IMR-90 (cell line): ENCODE data around the gene CTF1. TPM values are rescaled to one million over a fixed set of nuclear protein-coding genes. Genes with fewer than 3 reads are reported as not detected.
A peak's percentile ranks its signal among the peaks of the same experiment; 100 is the strongest.

Experiments used
- ATAC-seq: fragments of 200-7000 bp; cut with Tn5 transposase; 2 replicates; pipeline ENCODE4 v1.9.1; 2020; ENCODE audit warnings: low read depth, mild to moderate bottlenecking, moderate library complexity
- BruUV-seq: library from RNA; stranded (reverse); fragments of 400-500 nt; replicated peaks from 2 replicates; lab custom pipeline; 2021; lab: Mats Ljungman, UMichigan
- CTCF ChIA-PET: fragments of 300-600 bp; formaldehyde crosslinking; extraction: SDS; loops from one replicate; lab custom pipeline; 2021; ENCODE audit warnings: antibody characterized with exemption; lab: Yijun Ruan, JAX
- POLR2A ChIA-PET: fragments of 300-600 bp; sonication (Branson Sonifier 250); formaldehyde crosslinking; loops from one replicate; lab custom pipeline; 2022; ENCODE audit warnings: antibody characterized with exemption; ENCODE audit not compliant: unreplicated experiment; lab: Charles Lee
- DNase-seq: peaks from one replicate; pipeline ENCODE4 v3.0.0; 2013
- H2AFZ ChIP-seq: replicated peaks from 2 replicates; pipeline ENCODE3; 2013; ENCODE audit warnings: low read length, mild to moderate bottlenecking; ENCODE audit not compliant: poor library complexity
- H2AK5ac ChIP-seq: 2 replicates; pipeline ENCODE4 v1.6.1; 2013; ENCODE audit warnings: low read depth, low read length, inconsistent platforms
- H2AK9ac ChIP-seq: replicated peaks from 2 replicates; pipeline ENCODE3; 2013; ENCODE audit warnings: mild to moderate bottlenecking, low read depth, low read length, moderate library complexity; ENCODE audit not compliant: poor library complexity
- H2BK120ac ChIP-seq: 2 replicates; pipeline ENCODE4 v1.6.1; 2013; ENCODE audit warnings: low read depth, low read length, inconsistent platforms
- H2BK15ac ChIP-seq: 3 replicates; pipeline ENCODE4 v1.6.1; 2013; ENCODE audit warnings: low read depth, low read length, inconsistent platforms
- H2BK20ac ChIP-seq: 2 replicates; pipeline ENCODE4 v1.6.1; 2013; ENCODE audit warnings: low read depth, mild to moderate bottlenecking, inconsistent platforms, low read length, moderate library complexity
- H2BK5ac ChIP-seq: 2 replicates; pipeline ENCODE4 v1.6.1; 2013; ENCODE audit warnings: mild to moderate bottlenecking, low read depth, low read length, inconsistent platforms; ENCODE audit not compliant: poor library complexity, severe bottlenecking
- H3K14ac ChIP-seq: replicated peaks from 2 replicates; pipeline ENCODE4 v1.6.1; 2013; ENCODE audit warnings: low read depth, low read length, inconsistent platforms
- H3K18ac ChIP-seq: 2 replicates; pipeline ENCODE4 v1.6.1; 2013; ENCODE audit warnings: low read depth, low read length, control low read depth
- H3K23ac ChIP-seq: 2 replicates; pipeline ENCODE4 v1.6.1; 2013; ENCODE audit warnings: low read depth, low read length, inconsistent platforms
- H3K27ac ChIP-seq: 2 replicates; pipeline ENCODE4 v1.5.1; 2013; ENCODE audit warnings: mild to moderate bottlenecking, control low read depth, low read length; ENCODE audit not compliant: insufficient read depth
- H3K27me3 ChIP-seq: 2 replicates; pipeline ENCODE4 v1.6.1; 2013; ENCODE audit warnings: low read length; ENCODE audit not compliant: control insufficient read depth, insufficient read depth
- H3K36me3 ChIP-seq: 2 replicates; pipeline ENCODE4 v1.6.1; 2013; ENCODE audit warnings: low read length, mixed read lengths; ENCODE audit not compliant: control insufficient read depth, insufficient read depth
- H3K4ac ChIP-seq: 2 replicates; pipeline ENCODE4 v1.6.1; 2013; ENCODE audit warnings: low read depth, low read length, inconsistent platforms
- H3K4me1 ChIP-seq: 2 replicates; pipeline ENCODE4 v1.6.1; 2013; ENCODE audit warnings: low read length, mixed read lengths; ENCODE audit not compliant: control insufficient read depth, insufficient read depth
- H3K4me2 ChIP-seq: 2 replicates; pipeline ENCODE4 v1.6.1; 2013; ENCODE audit warnings: low read depth, mild to moderate bottlenecking, control low read depth, low read length, moderate library complexity
- H3K4me3 ChIP-seq: 2 replicates; pipeline ENCODE4 v1.5.1; 2013; ENCODE audit warnings: low read depth, mild to moderate bottlenecking, control low read depth, low read length, moderate library complexity; ENCODE audit not compliant: insufficient read depth
- H3K56ac ChIP-seq: 2 replicates; pipeline ENCODE4 v1.6.1; 2013; ENCODE audit warnings: low read length, inconsistent platforms; ENCODE audit not compliant: insufficient read depth; ENCODE audit errors: extremely low read depth
- H3K79me1 ChIP-seq, 2 experiments: 2 replicates each; pipeline ENCODE4 v1.6.1; 2013; ENCODE audit warnings: low read length in 2 of 2, inconsistent platforms in 1 of 2, low read depth in 1 of 2
- H3K9ac ChIP-seq: 2 replicates; pipeline ENCODE4 v1.6.1; 2013; ENCODE audit warnings: low read depth, low read length, control low read depth
- H3K9me1 ChIP-seq: 2 replicates; pipeline ENCODE4 v1.6.1; 2013; ENCODE audit warnings: low read length, inconsistent platforms; ENCODE audit not compliant: insufficient read depth
- H3K9me3 ChIP-seq: 2 replicates; pipeline ENCODE4 v1.6.1; 2013; ENCODE audit warnings: low read length; ENCODE audit not compliant: control insufficient read depth, insufficient read depth
- H4K20me1 ChIP-seq: 2 replicates; pipeline ENCODE4 v1.6.1; 2013; ENCODE audit warnings: low read length, inconsistent platforms; ENCODE audit not compliant: insufficient read depth
- H4K5ac ChIP-seq: 2 replicates; pipeline ENCODE4 v1.6.1; 2013; ENCODE audit warnings: mild to moderate bottlenecking, low read depth, low read length, control low read depth
- H4K8ac ChIP-seq, 2 experiments: 2 replicates each; pipeline ENCODE4 v1.6.1; 2013; ENCODE audit warnings: low read depth in 2 of 2, low read length in 2 of 2, control low read depth in 1 of 2, inconsistent platforms in 1 of 2
- H4K91ac ChIP-seq: 2 replicates; pipeline ENCODE4 v1.6.1; 2013; ENCODE audit warnings: low read depth, low read length, inconsistent platforms; ENCODE audit not compliant: insufficient read depth
- CEBPB ChIP-seq: IDR thresholded peaks from 2 replicates; pipeline ENCODE4 v1.6.1; 2012; ENCODE audit warnings: low read depth, low read length, improper control_type of control experiment
- CHD1 ChIP-seq: IDR thresholded peaks from 2 replicates; pipeline ENCODE4 v1.6.1; 2012; ENCODE audit warnings: low read depth, low read length, improper control_type of control experiment
- ELK1 ChIP-seq: fragments of 150-350 bp; IDR thresholded peaks from 2 replicates; pipeline ENCODE4 v1.6.1; 2016; ENCODE audit warnings: low read depth, mild to moderate bottlenecking, low read length, moderate library complexity, borderline replicate concordance
- FOS ChIP-seq: fragments of 150-350 bp; IDR thresholded peaks from 2 replicates; pipeline ENCODE4 v1.6.1; 2016; ENCODE audit warnings: low read depth, low read length
- MAFK ChIP-seq: IDR thresholded peaks from 2 replicates; pipeline ENCODE4 v1.6.1; 2012; ENCODE audit warnings: low read depth, low read length, improper control_type of control experiment
- MAZ ChIP-seq: IDR thresholded peaks from 2 replicates; pipeline ENCODE4 v1.6.1; 2012; ENCODE audit warnings: low read depth, mild to moderate bottlenecking, low read length, improper control_type of control experiment, moderate library complexity, borderline replicate concordance
- MXI1 ChIP-seq: IDR thresholded peaks from 2 replicates; pipeline ENCODE4 v1.6.1; 2012; ENCODE audit warnings: low read depth, mild to moderate bottlenecking, low read length, moderate library complexity, borderline replicate concordance
- NFE2L2 ChIP-seq: fragments of 150-350 bp; IDR thresholded peaks from 2 replicates; pipeline ENCODE4 v1.6.1; 2016; ENCODE audit warnings: low read depth, mild to moderate bottlenecking, low read length
- POLR2A ChIP-seq: IDR thresholded peaks from 2 replicates; pipeline ENCODE4 v1.6.1; 2012; ENCODE audit warnings: mild to moderate bottlenecking, low read depth, low read length
- RAD21 ChIP-seq: IDR thresholded peaks from 2 replicates; pipeline ENCODE4 v1.6.1; 2012; ENCODE audit warnings: low read length, improper control_type of control experiment
- RFX5 ChIP-seq: IDR thresholded peaks from 2 replicates; pipeline ENCODE4 v1.8.0; 2012; ENCODE audit warnings: low read depth, mild to moderate bottlenecking, low read length, moderate library complexity
- SMC3 ChIP-seq: fragments of 150-350 bp; IDR thresholded peaks from 2 replicates; pipeline ENCODE4 v1.6.1; 2016; ENCODE audit warnings: low read depth, mild to moderate bottlenecking, antibody characterized with exemption, low read length, moderate library complexity
- WGBS, 2 experiments: methylation state at CpG; one replicate each; pipeline versions ENCODE4 v1.1.5 to v1.1.7; 2013; ENCODE audit warnings: missing lambda C conversion rate in 2 of 2; ENCODE audit not compliant: insufficient read length in 1 of 2; ENCODE audit errors: extremely low coverage in 2 of 2; 5-methylcytosine and 5-hydroxymethylcytosine counted together
- dilution Hi-C: fragments of 300-500 bp; cut with HindIII; formaldehyde crosslinking; loops from one replicate; pipeline ENCODE4 v1.14.3; 2018; ENCODE audit warnings: low sequenced_read_pairs; ENCODE audit not compliant: unreplicated experiment
- in situ Hi-C: fragments of 300-500 bp; cut with MboI; formaldehyde crosslinking; loops from 3 replicates; pipeline ENCODE4 v1.14.3; 2019; ENCODE audit warnings: low sequenced_read_pairs, inconsistent platforms, mixed read lengths
- intact Hi-C: fragments of 100-400 bp; cut with micrococcal nuclease; formaldehyde crosslinking; loops from 2 replicates; pipeline ENCODE4 v1.10.0; 2022
- polyA plus RNA-seq, 3 experiments: library from polyadenylated mRNA; depleted of rRNA; stranded (reverse); fragments of >200 nt; gene quantifications; 2 replicates each; pipeline ENCODE4 v1.2.3, GENCODE V29; 2012; ENCODE audit warnings: low replicate concordance in 1 of 3
- total RNA-seq: library from RNA; depleted of rRNA; stranded (reverse); fragments of >200 nt; gene quantifications from 2 replicates; pipeline ENCODE4 v1.2.3, GENCODE V29; 2012
- TF ChIP-seq, protein P1 (sequence below): fragments of 150-350 bp; IDR thresholded peaks from 2 replicates; pipeline ENCODE4 v1.6.1; 2017; ENCODE audit warnings: mild to moderate bottlenecking, antibody characterized with exemption, low read length, low read depth
- TF ChIP-seq, protein P2 (sequence below): conservative IDR thresholded peaks from 2 replicates; pipeline ENCODE4 v1.5.1; 2012; ENCODE audit warnings: mild to moderate bottlenecking, low read depth, low read length, improper control_type of control experiment

CTF1 gene
- total and polyA plus RNA-seq, 2 of the 4 experiments (the other 2 are of a cell fraction): 0.18 to 12.9 TPM

GRCh38 chr16:30924913-30925631 lies 28.7 kb downstream of the CTF1 start:
- ChIA-PET CTCF (interaction anchor here (1.5 kb wide), 1 partner anchor 17 kb away, joined by 4 read pairs; no protein-coding TSS in a partner anchor), POLR2A (interaction anchor here (1.0 kb wide), 1 partner anchor 23 kb away, joined by 3 read pairs; no protein-coding TSS in a partner anchor)
- H2AK5ac ChIP-seq: no peak overlapping the region
- H3K9me3 ChIP-seq: no peaks in the 10 kb centered on the region
- no peak overlapping the region for H4K91ac ChIP-seq
- BruUV-seq: no TSS peak
- H3K4me2 ChIP-seq: peak overlapping the region; percentile 83
- peaks cover 4 to 49% of the 10 kb centered on the region in 2 experiments; a peak in 2 of 4 replicates for H3K79me1 ChIP-seq
- no peak overlapping the region for H2BK120ac ChIP-seq
- H3K4me1 ChIP-seq: peaks cover 2% of the 10 kb centered on the region; the same call in 1 of the 2 replicates
- H3K56ac ChIP-seq: no peak overlapping the region
- H3K27me3 ChIP-seq: no peaks in the 10 kb centered on the region
- H3K27ac ChIP-seq: no peak overlapping the region
- H3K18ac ChIP-seq: no peak overlapping the region
- no peak overlapping the region for H2AFZ ChIP-seq
- H3K14ac ChIP-seq: peak overlapping the region; percentile 50
- ATAC-seq (no peak), DNase-seq (no peak)
- WGBS, 2 experiments: 52% methylated on average over 6 of the region's 11 CpGs; no CpG with 5 or more reads in 1 of the 2 experiments
- peaks cover 22% of the 10 kb centered on the region; the same call in 1 of the 2 replicates for H3K36me3 ChIP-seq
- H2BK20ac ChIP-seq: no peak overlapping the region
- no peak overlapping the region for H4K5ac ChIP-seq
- H3K9ac ChIP-seq: peak overlapping the region; percentile 69
- peaks cover 4% of the 10 kb centered on the region; the same call in 1 of the 2 replicates for H4K20me1 ChIP-seq
- dilution Hi-C loops (no loop called here), in situ Hi-C loops (no loop called here), intact Hi-C loops (loop anchor here (5.0 kb wide), 2 partner anchors 163 to 228 kb away; partner anchors contain the start of genes CFAP119, RNF40 and SRCAP)
- peak overlapping the region; percentile 98 for H2AK9ac ChIP-seq
- H3K9me1 ChIP-seq: no peaks in the 10 kb centered on the region
- peak overlapping the region; percentile 53; the same call in 1 of the 2 replicates for H3K23ac ChIP-seq
- no peak overlapping the region for H4K8ac ChIP-seq
- no peak overlapping the region for H2BK15ac ChIP-seq
- H3K4me3 ChIP-seq: peak overlapping the region; percentile 53
- no peak overlapping the region for H3K4ac ChIP-seq
- H2BK5ac ChIP-seq: no peak overlapping the region
- TF ChIP-seq MXI1: no peak
- TF ChIP-seq SMC3: no peak
- TF ChIP-seq MAZ: no peak
- TF ChIP-seq RAD21: no peak
- TF ChIP-seq CEBPB: no peak
- no peak for TF ChIP-seq CHD1
- TF ChIP-seq, protein P1, sequence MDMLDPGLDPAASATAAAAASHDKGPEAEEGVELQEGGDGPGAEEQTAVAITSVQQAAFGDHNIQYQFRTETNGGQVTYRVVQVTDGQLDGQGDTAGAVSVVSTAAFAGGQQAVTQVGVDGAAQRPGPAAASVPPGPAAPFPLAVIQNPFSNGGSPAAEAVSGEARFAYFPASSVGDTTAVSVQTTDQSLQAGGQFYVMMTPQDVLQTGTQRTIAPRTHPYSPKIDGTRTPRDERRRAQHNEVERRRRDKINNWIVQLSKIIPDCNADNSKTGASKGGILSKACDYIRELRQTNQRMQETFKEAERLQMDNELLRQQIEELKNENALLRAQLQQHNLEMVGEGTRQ: no peak
- TF ChIP-seq, protein P2, sequence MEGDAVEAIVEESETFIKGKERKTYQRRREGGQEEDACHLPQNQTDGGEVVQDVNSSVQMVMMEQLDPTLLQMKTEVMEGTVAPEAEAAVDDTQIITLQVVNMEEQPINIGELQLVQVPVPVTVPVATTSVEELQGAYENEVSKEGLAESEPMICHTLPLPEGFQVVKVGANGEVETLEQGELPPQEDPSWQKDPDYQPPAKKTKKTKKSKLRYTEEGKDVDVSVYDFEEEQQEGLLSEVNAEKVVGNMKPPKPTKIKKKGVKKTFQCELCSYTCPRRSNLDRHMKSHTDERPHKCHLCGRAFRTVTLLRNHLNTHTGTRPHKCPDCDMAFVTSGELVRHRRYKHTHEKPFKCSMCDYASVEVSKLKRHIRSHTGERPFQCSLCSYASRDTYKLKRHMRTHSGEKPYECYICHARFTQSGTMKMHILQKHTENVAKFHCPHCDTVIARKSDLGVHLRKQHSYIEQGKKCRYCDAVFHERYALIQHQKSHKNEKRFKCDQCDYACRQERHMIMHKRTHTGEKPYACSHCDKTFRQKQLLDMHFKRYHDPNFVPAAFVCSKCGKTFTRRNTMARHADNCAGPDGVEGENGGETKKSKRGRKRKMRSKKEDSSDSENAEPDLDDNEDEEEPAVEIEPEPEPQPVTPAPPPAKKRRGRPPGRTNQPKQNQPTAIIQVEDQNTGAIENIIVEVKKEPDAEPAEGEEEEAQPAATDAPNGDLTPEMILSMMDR: no peak
- no peak for TF ChIP-seq MAFK
- no peak for TF ChIP-seq RFX5
- no peak for TF ChIP-seq NFE2L2
- TF ChIP-seq ELK1: no peak
- TF ChIP-seq POLR2A: no peak
- no peak for TF ChIP-seq FOS
